Loucy (cell line): Measurements from ENCODE around the gene C1QL3.

Experiments used
- H2AFZ ChIP-seq: fragments of 200-600 bp; sonication (generic); 2 replicates; pipeline ENCODE4 v1.6.0; 2016; ENCODE audit warnings: antibody characterized with exemption, mild to moderate bottlenecking, low read length, moderate library complexity
- H3F3A ChIP-seq: fragments of 200-600 bp; 2 replicates; pipeline ENCODE4 v1.6.0; 2016; ENCODE audit warnings: antibody characterized with exemption, low read depth, mild to moderate bottlenecking
- H3K27me3 ChIP-seq: fragments of 200-600 bp; sonication (generic); 2 replicates; pipeline ENCODE4 v1.6.1; 2014; ENCODE audit warnings: low read length, mild to moderate bottlenecking; ENCODE audit not compliant: insufficient read depth, poor library complexity, severe bottlenecking
- H3K36me3 ChIP-seq: fragments of 200-600 bp; sonication (generic); 2 replicates; pipeline ENCODE4 v1.6.1; 2016; ENCODE audit warnings: low read length; ENCODE audit not compliant: insufficient read depth
- H3K4me1 ChIP-seq: fragments of 200-600 bp; sonication (generic); 2 replicates; pipeline ENCODE4 v1.5.1; 2014; ENCODE audit warnings: low read length, mild to moderate bottlenecking; ENCODE audit not compliant: insufficient read depth, poor library complexity, severe bottlenecking
- H3K4me2 ChIP-seq: fragments of 200-600 bp; sonication (generic); 2 replicates; pipeline ENCODE4 v1.6.0; 2014; ENCODE audit warnings: antibody characterized with exemption, low read length, low read depth, mild to moderate bottlenecking; ENCODE audit not compliant: poor library complexity, severe bottlenecking
- H3K4me3 ChIP-seq: fragments of 200-600 bp; sonication (generic); 2 replicates; pipeline ENCODE4 v1.5.1; 2014; ENCODE audit warnings: low read length, mild to moderate bottlenecking, mixed read lengths; ENCODE audit not compliant: poor library complexity, severe bottlenecking
- H3K79me2 ChIP-seq: fragments of 200-600 bp; sonication (generic); 2 replicates; pipeline ENCODE4 v1.6.1; 2014; ENCODE audit warnings: low read length; ENCODE audit not compliant: insufficient read depth
- H3K9ac ChIP-seq: fragments of 200-600 bp; sonication (generic); 2 replicates; pipeline ENCODE4 v1.6.0; 2014; ENCODE audit warnings: mild to moderate bottlenecking, low read depth, low read length, moderate library complexity; ENCODE audit not compliant: poor library complexity, severe bottlenecking
- H3K9me2 ChIP-seq: fragments of 200-600 bp; sonication (generic); replicated peaks from 2 replicates; pipeline ENCODE4 v1.6.1; 2016; ENCODE audit warnings: low read depth, low read length, mixed read lengths
- H3K9me3 ChIP-seq: fragments of 200-600 bp; sonication (generic); 2 replicates; pipeline ENCODE4 v1.6.1; 2014; ENCODE audit warnings: mild to moderate bottlenecking, antibody characterized with exemption, low read length, low read depth; ENCODE audit not compliant: insufficient read depth
- H4K20me1 ChIP-seq: fragments of 200-600 bp; sonication (generic); 2 replicates; pipeline ENCODE4 v1.6.0; 2014; ENCODE audit warnings: antibody characterized with exemption, low read length, mild to moderate bottlenecking; ENCODE audit not compliant: insufficient read depth, poor library complexity, severe bottlenecking
- EZH2phosphoT487 ChIP-seq: fragments of 200-600 bp; IDR thresholded peaks from 2 replicates; pipeline ENCODE4 v1.6.1; 2018; ENCODE audit warnings: antibody characterized with exemption, mild to moderate bottlenecking, moderate library complexity, borderline replicate concordance
- TF ChIP-seq, protein P1 (sequence below): fragments of 200-600 bp; sonication (generic); conservative IDR thresholded peaks from 2 replicates; pipeline ENCODE4 v1.5.1; 2014; ENCODE audit warnings: mild to moderate bottlenecking, antibody characterized with exemption, low read length

The C1QL3 gene

DNA sequence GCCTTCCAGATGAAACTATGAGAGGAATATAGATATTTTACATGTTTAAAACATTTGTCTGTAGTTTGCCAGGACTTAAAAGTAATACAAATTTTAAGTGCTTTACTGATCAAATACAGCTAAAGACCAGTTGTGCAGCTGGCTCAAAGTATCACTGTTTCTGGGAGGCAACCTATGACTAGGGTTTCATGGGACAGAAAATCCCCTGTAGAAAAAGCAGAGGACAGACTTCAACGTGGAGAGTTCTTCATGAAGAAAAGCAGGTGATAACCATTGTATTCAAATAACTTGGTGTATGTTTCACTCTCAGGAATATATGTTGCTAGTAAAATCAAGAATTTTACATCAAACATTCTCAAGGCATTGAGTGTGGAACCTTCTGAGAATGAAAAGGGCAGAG, 43.9 kb downstream of the C1QL3 start:
- Histone ChIP-seq H4K20me1 (no peaks in the 10 kb centered on the region), H3F3A (no peaks in the 10 kb centered on the region), H3K79me2 (no peaks in the 10 kb centered on the region), H3K9ac (no peak overlapping the region), H3K9me3 (no peaks in the 10 kb centered on the region), H3K27me3 (no peaks in the 10 kb centered on the region), H3K9me2 (no peaks in the 10 kb centered on the region), H3K36me3 (no peaks in the 10 kb centered on the region), H3K4me2 (no peak overlapping the region), H3K4me3 (no peak overlapping the region), H3K4me1 (no peaks in the 10 kb centered on the region), H2AFZ (no peak overlapping the region)
- TF ChIP-seq, protein P1, sequence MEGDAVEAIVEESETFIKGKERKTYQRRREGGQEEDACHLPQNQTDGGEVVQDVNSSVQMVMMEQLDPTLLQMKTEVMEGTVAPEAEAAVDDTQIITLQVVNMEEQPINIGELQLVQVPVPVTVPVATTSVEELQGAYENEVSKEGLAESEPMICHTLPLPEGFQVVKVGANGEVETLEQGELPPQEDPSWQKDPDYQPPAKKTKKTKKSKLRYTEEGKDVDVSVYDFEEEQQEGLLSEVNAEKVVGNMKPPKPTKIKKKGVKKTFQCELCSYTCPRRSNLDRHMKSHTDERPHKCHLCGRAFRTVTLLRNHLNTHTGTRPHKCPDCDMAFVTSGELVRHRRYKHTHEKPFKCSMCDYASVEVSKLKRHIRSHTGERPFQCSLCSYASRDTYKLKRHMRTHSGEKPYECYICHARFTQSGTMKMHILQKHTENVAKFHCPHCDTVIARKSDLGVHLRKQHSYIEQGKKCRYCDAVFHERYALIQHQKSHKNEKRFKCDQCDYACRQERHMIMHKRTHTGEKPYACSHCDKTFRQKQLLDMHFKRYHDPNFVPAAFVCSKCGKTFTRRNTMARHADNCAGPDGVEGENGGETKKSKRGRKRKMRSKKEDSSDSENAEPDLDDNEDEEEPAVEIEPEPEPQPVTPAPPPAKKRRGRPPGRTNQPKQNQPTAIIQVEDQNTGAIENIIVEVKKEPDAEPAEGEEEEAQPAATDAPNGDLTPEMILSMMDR: no peak
- no peak for TF ChIP-seq EZH2phosphoT487

DNA sequence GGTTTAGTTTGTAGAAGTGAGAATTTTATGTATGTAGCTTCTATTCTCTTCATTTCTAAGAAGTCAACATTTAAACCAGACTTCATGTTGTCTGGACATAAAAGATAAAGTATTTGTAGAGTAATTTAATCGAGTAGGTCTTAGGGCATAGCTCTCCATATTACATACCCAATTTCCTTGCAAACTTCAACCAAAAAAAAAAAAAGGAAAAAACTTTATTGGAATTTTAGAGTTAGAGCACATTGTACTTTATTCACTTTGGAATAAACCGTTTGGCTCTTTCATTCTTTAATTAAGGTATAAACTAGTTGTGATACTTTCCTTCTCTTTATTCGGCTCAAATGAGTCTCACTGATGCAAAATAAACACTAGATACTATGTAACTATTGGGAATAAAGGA, 48.9 kb downstream of the C1QL3 start:
- H4K20me1 ChIP-seq: no peaks in the 10 kb centered on the region
- no peaks in the 10 kb centered on the region for H3K9me3 ChIP-seq
- no peak overlapping the region for H3K4me3 ChIP-seq
- no peaks in the 10 kb centered on the region for H3K9me2 ChIP-seq
- no peaks in the 10 kb centered on the region for H3F3A ChIP-seq
- no peak overlapping the region for H2AFZ ChIP-seq
- no peak overlapping the region for H3K9ac ChIP-seq
- no peaks in the 10 kb centered on the region for H3K27me3 ChIP-seq
- no peaks in the 10 kb centered on the region for H3K79me2 ChIP-seq
- peaks cover 5% of the 10 kb centered on the region; the same call in 1 of the 2 replicates for H3K36me3 ChIP-seq
- TF ChIP-seq, protein P1: no peak
- TF ChIP-seq EZH2phosphoT487: no peak
- no peak overlapping the region for H3K4me2 ChIP-seq
- H3K4me1 ChIP-seq: no peaks in the 10 kb centered on the region

DNA sequence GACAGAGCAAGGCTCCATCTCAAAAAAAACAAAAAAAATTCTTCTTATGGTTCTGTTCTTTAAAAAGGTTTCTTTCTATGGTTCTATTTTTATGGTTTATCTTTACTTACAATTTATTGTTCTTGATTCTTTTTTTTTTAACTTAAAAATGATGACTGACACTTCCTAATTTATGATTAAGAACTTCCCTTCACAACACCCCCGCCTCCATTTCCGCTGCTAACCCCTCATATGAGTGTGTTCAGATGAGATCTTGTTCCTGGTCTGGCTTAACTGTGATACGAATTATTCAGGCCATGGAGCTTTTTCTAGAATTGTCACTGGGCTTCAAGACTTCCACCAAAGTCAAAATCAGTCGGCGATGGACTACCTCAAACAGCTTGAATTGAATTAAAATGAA, 50.9 kb downstream of the C1QL3 start:
- Histone ChIP-seq H3K4me3 (no peak overlapping the region), H3K4me1 (peaks cover 7% of the 10 kb centered on the region), H3K27me3 (no peaks in the 10 kb centered on the region), H2AFZ (no peak overlapping the region), H3K9me3 (no peaks in the 10 kb centered on the region), H3K79me2 (no peaks in the 10 kb centered on the region), H3K4me2 (no peak overlapping the region), H3K9ac (no peak overlapping the region), H3K9me2 (no peaks in the 10 kb centered on the region), H3K36me3 (peaks cover 5% of the 10 kb centered on the region; the same call in 1 of the 2 replicates), H4K20me1 (no peaks in the 10 kb centered on the region), H3F3A (no peaks in the 10 kb centered on the region)
- TF ChIP-seq, protein P1: no peak
- TF ChIP-seq EZH2phosphoT487: no peak
